OCI-LY1 (cell line): ENCODE measurements around the gene GDF10.

Experiments
- H2AFZ ChIP-seq: fragments of 200-600 bp; sonication (generic), shearing (Covaris generic); 2 replicates; pipeline ENCODE4 v1.6.0; 2014; ENCODE audit warnings: antibody characterized with exemption, mild to moderate bottlenecking, low read length
- H3F3A ChIP-seq: fragments of 200-600 bp; sonication (generic), shearing (Covaris generic); 2 replicates; pipeline ENCODE4 v1.6.0; 2014; ENCODE audit warnings: mild to moderate bottlenecking, antibody characterized with exemption, low read length, moderate library complexity; ENCODE audit not compliant: insufficient read depth
- H3K27ac ChIP-seq: fragments of 200-600 bp; sonication (generic); 2 replicates; pipeline ENCODE4 v1.5.1; 2014; ENCODE audit warnings: low read length, mixed run types, mild to moderate bottlenecking, low read depth; ENCODE audit not compliant: poor library complexity, severe bottlenecking
- H3K27me3 ChIP-seq: fragments of 200-600 bp; sonication (generic); 2 replicates; pipeline ENCODE4 v1.6.0; 2014; ENCODE audit warnings: antibody characterized with exemption, mild to moderate bottlenecking, low read length, moderate library complexity; ENCODE audit not compliant: insufficient read depth
- H3K36me3 ChIP-seq: fragments of 200-600 bp; sonication (generic); 2 replicates; pipeline ENCODE4 v1.6.1; 2014; ENCODE audit warnings: mild to moderate bottlenecking, antibody characterized with exemption, low read length, moderate library complexity, mixed read lengths; ENCODE audit not compliant: insufficient read depth
- H3K4me1 ChIP-seq: fragments of 200-600 bp; sonication (generic); 2 replicates; pipeline ENCODE4 v1.5.1; 2014; ENCODE audit warnings: mild to moderate bottlenecking, low read length, moderate library complexity; ENCODE audit not compliant: insufficient read depth, severe bottlenecking
- H3K4me2 ChIP-seq: fragments of 200-600 bp; sonication (generic), shearing (Covaris generic); 2 replicates; pipeline ENCODE4 v1.6.1; 2014; ENCODE audit warnings: low read length
- H3K4me3 ChIP-seq: fragments of 200-600 bp; sonication (generic); 2 replicates; pipeline ENCODE4 v1.5.1; 2014; ENCODE audit warnings: low read length, low read depth, mild to moderate bottlenecking, mixed read lengths; ENCODE audit not compliant: poor library complexity, severe bottlenecking
- H3K79me2 ChIP-seq: fragments of 200-600 bp; shearing (Covaris generic); 2 replicates; pipeline ENCODE4 v1.6.1; 2016; ENCODE audit warnings: mixed run types, low read length, mixed read lengths; ENCODE audit not compliant: insufficient read depth
- H3K9ac ChIP-seq: fragments of 200-600 bp; sonication (generic), shearing (Covaris generic); 2 replicates; pipeline ENCODE4 v1.6.1; 2014; ENCODE audit warnings: mild to moderate bottlenecking, low read length, mixed read lengths
- H3K9me2 ChIP-seq: fragments of 200-600 bp; sonication (generic), shearing (Covaris generic); 2 replicates; pipeline ENCODE4 v1.6.1; 2014; ENCODE audit warnings: low read depth, mild to moderate bottlenecking, low read length, mixed read lengths
- H3K9me3 ChIP-seq: fragments of 200-600 bp; shearing (Covaris generic); 2 replicates; pipeline ENCODE4 v1.6.1; 2014; ENCODE audit warnings: low read length, mixed read lengths
- H4K20me1 ChIP-seq: fragments of 200-600 bp; sonication (generic), shearing (Covaris generic); 2 replicates; pipeline ENCODE4 v1.6.0; 2016; ENCODE audit warnings: mild to moderate bottlenecking, low read length; ENCODE audit not compliant: insufficient read depth
- EZH2 ChIP-seq: fragments of 200-600 bp; sonication (generic), shearing (Covaris generic); IDR thresholded peaks from 2 replicates; pipeline ENCODE4 v1.8.0; 2017; ENCODE audit warnings: borderline replicate concordance, mixed run types, mild to moderate bottlenecking, antibody characterized with exemption, low read length, moderate library complexity, mixed read lengths
- TF ChIP-seq, protein P1 (sequence below): fragments of 200-600 bp; sonication (generic), shearing (Covaris generic); IDR thresholded peaks from 2 replicates; pipeline ENCODE4 v1.5.1; 2017; ENCODE audit warnings: mild to moderate bottlenecking, antibody characterized with exemption, low read length, moderate library complexity, mixed read lengths

The GDF10 gene

DNA sequence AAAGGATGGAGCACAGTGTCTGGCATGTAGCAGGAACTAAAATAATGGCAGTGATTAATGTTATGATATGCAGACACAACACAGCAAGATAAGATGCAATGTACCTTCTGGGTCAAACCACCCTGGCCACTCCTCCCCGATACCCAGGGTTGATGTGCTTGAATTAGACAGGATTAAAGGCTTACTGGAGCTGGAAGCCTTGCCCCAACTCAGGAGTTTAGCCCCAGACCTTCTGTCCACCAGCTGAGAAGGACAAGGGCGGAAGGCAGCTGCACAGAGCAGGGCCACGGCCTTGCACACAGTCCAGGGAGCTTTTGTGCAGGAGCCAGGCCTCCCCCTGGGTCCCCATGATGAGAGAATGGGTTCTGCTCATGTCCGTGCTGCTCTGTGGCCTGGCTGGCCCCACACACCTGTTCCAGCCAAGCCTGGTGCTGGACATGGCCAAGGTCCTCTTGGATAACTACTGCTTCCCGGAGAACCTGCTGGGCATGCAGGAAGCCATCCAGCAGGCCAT lies 48.2 kb downstream of the GDF10 start, which contains the start of gene RBP3:
TSS of gene RBP3 (plus strand) at position 226 of the 514 bp plus-strand sequence. CDS start at position 348, 122 bp downstream.
- no peaks in the 10 kb centered on the region for H3K27me3 ChIP-seq
- H3K36me3 ChIP-seq, result no peaks in the 10 kb centered on the region
- no peak for TF ChIP-seq EZH2
- TF ChIP-seq, protein P1, sequence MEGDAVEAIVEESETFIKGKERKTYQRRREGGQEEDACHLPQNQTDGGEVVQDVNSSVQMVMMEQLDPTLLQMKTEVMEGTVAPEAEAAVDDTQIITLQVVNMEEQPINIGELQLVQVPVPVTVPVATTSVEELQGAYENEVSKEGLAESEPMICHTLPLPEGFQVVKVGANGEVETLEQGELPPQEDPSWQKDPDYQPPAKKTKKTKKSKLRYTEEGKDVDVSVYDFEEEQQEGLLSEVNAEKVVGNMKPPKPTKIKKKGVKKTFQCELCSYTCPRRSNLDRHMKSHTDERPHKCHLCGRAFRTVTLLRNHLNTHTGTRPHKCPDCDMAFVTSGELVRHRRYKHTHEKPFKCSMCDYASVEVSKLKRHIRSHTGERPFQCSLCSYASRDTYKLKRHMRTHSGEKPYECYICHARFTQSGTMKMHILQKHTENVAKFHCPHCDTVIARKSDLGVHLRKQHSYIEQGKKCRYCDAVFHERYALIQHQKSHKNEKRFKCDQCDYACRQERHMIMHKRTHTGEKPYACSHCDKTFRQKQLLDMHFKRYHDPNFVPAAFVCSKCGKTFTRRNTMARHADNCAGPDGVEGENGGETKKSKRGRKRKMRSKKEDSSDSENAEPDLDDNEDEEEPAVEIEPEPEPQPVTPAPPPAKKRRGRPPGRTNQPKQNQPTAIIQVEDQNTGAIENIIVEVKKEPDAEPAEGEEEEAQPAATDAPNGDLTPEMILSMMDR, result no peak
- no peaks in the 10 kb centered on the region for H3K4me1 ChIP-seq
- no peaks in the 10 kb centered on the region for H3K9me3 ChIP-seq
- H3K27ac ChIP-seq, result no peak within 1 kb of the TSS
- H3K9me2 ChIP-seq, result no peaks in the 10 kb centered on the region
- no peak within 1 kb of the TSS for H2AFZ ChIP-seq
- no peaks in the 10 kb centered on the region for H3K79me2 ChIP-seq
- no peak within 1 kb of the TSS for H3K4me2 ChIP-seq
- H3K4me3 ChIP-seq, result no peak within 1 kb of the TSS
- no peak within 1 kb of the TSS for H3K9ac ChIP-seq
- no peaks in the 10 kb centered on the region for H3F3A ChIP-seq
- no peaks in the 10 kb centered on the region for H4K20me1 ChIP-seq

DNA sequence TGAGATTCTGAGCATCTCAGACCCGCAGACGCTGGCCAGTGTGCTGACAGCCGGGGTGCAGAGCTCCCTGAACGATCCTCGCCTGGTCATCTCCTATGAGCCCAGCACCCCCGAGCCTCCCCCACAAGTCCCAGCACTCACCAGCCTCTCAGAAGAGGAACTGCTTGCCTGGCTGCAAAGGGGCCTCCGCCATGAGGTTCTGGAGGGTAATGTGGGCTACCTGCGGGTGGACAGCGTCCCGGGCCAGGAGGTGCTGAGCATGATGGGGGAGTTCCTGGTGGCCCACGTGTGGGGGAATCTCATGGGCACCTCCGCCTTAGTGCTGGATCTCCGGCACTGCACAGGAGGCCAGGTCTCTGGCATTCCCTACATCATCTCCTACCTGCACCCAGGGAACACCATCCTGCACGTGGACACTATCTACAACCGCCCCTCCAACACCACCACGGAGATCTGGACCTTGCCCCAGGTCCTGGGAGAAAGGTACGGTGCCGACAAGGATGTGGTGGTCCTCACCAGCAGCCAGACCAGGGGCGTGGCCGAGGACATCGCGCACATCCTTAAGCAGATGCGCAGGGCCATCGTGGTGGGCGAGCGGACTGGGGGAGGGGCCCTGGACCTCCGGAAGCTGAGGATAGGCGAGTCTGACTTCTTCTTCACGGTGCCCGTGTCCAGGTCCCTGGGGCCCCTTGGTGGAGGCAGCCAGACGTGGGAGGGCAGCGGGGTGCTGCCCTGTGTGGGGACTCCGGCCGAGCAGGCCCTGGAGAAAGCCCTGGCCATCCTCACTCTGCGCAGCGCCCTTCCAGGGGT lies 48.9 kb downstream of the GDF10 start:
- Histone ChIP-seq H3F3A (no peaks in the 10 kb centered on the region), H3K36me3 (no peaks in the 10 kb centered on the region), H3K79me2 (no peaks in the 10 kb centered on the region), H3K27me3 (no peaks in the 10 kb centered on the region), H3K4me3 (no peak overlapping the region), H3K9ac (no peak overlapping the region), H2AFZ (no peak overlapping the region), H4K20me1 (no peaks in the 10 kb centered on the region), H3K9me3 (no peaks in the 10 kb centered on the region), H3K4me1 (no peaks in the 10 kb centered on the region), H3K27ac (no peak overlapping the region), H3K9me2 (no peaks in the 10 kb centered on the region), H3K4me2 (no peak overlapping the region)
- TF ChIP-seq, protein P1, result no peak
- no peak for TF ChIP-seq EZH2

DNA sequence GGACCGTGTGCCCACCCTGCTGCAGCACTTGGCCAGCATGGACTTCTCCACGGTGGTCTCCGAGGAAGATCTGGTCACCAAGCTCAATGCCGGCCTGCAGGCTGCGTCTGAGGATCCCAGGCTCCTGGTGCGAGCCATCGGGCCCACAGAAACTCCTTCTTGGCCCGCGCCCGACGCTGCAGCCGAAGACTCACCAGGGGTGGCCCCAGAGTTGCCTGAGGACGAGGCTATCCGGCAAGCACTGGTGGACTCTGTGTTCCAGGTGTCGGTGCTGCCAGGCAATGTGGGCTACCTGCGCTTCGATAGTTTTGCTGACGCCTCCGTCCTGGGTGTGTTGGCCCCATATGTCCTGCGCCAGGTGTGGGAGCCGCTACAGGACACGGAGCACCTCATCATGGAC lies 49.5 kb downstream of the GDF10 start:
- H3K27ac ChIP-seq, result no peak overlapping the region

More for the DNA sequence above, 49.5 kb downstream of the GDF10 start:
- H3F3A ChIP-seq, result no peaks in the 10 kb centered on the region
- H3K9ac ChIP-seq, result no peak overlapping the region
- no peak overlapping the region for H2AFZ ChIP-seq
- H4K20me1 ChIP-seq, result no peaks in the 10 kb centered on the region
- no peak for TF ChIP-seq EZH2
- TF ChIP-seq, protein P1, result no peak
- H3K4me3 ChIP-seq, result no peak overlapping the region
- no peaks in the 10 kb centered on the region for H3K36me3 ChIP-seq
- no peaks in the 10 kb centered on the region for H3K27me3 ChIP-seq
- no peak overlapping the region for H3K4me2 ChIP-seq
- H3K79me2 ChIP-seq, result no peaks in the 10 kb centered on the region
- no peaks in the 10 kb centered on the region for H3K9me2 ChIP-seq
- no peaks in the 10 kb centered on the region for H3K4me1 ChIP-seq
- no peaks in the 10 kb centered on the region for H3K9me3 ChIP-seq
